ENCODE data around the gene C19orf12.
A peak's percentile ranks its signal among the peaks of the same experiment; 100 is the strongest.

The C19orf12 gene

GRCh38 chr19:29714953-29715700 lies at the start of gene C19orf12:
Gene C19orf12, minus strand, starts transcription at chr19:29715261. Its CDS starts 6,848 bp downstream, at chr19:29708413.
- peak; percentile 29 to 85 (median 74) for DNase-seq
- intact Hi-C loops (cut with DNase I): loop anchor here (2.0 to 10.0 kb wide), 3 partner anchors 20 to 108 kb away; partner anchors contain the start of genes PLEKHF1 and POP4

DNA sequence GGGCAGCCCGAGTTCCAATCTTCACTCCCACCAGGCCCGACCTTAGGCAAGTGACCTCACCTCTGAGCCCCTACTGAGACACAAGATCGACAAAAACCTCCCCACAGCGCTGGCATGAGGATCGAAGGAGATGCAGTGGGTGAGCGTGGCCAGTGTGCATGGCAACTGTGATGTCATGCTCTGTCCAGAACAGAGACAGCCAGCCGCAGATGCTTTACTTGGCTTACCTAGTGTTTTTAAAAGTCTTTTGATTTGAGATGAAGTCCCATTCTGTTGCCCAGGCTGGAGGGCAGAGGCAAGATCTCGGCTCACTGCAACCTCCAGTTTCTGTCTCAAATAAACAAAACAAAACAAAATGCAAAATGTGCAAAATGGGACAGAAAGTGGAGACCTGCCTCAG lies 49.3 kb upstream of the C19orf12 start:
- intact Hi-C loops (cut with DNase I): loop anchor here (10.0 kb wide), 1 partner anchor 110 kb away; no protein-coding TSS in a partner anchor
- no peak for DNase-seq

GRCh38 chr19:29763196-29763595 lies 48.1 kb upstream of the C19orf12 start:
- no peak for DNase-seq
- intact Hi-C loops (cut with DNase I): loop anchor here (10.0 kb wide), 1 partner anchor 112 kb away; no protein-coding TSS in a partner anchor

- peak in 3 of 42 donors; percentile 5 to 46 (median 42) for DNase-seq
- intact Hi-C loops (cut with DNase I): loop anchor here (10.0 kb wide), 1 partner anchor 113 kb away; no protein-coding TSS in a partner anchor
These were observed 46.6 kb upstream of the C19orf12 start for GRCh38 chr19:29761575-29762232.

DNA sequence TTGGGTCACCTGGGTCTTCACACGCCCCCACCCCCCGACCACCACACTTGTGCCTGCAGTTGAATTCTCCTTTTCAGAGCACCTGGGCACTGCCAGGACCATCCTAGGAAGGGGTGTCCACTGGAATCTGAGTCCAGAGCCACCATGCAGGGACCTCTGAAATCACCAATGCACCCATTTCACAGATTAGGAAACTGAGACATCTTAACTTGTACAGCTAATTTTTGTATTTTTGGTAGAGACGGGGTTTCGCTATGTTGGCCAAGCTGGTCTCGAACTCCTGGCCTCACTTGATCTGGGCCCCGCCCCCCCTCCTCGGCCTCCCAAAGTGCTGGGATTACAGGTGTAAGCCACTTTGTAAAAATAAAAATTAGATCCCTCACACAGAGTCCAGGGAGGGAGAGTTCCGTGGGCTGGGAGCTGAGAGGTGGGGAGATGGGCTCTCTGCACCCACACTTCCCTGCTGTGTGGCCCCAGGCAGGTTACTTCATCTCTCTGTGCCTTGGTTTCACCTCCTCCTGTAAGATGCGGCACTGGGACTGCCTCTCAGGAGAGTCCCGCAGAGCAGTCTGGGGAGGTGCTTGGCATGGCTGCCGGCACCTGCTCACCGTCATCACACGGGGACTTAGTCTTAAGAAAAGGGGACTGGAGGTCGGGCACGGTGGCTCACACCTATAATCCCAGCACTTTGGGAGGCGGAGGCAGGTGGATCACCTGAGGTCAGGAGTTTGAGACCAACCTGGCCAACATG lies 45.9 kb upstream of the C19orf12 start:
- DNase-seq: no peak
- intact Hi-C loops (cut with DNase I): loop anchor here (10.0 kb wide), 1 partner anchor 114 kb away; no protein-coding TSS in a partner anchor

DNA sequence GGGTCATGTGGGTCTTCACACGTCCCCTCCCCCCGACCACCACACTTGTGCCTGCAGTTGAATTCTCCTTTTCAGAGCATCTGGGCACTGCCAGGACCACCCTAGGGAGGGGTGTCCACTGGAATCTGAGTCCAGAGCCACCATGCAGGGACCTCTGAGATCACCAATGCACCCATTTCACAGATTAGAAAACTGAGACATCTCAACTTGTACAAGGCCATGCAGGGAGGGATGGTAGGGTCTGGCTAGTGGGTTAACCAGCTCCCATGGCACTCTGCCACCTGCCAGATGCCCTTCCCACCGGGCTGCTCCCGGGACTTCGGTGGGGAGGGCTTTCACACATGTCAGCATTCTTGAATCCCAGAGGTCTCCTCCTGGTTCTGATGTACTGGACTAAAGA lies 44.3 kb upstream of the C19orf12 start:
- intact Hi-C loops (cut with DNase I): no loop called here
- no peak for DNase-seq

DNA sequence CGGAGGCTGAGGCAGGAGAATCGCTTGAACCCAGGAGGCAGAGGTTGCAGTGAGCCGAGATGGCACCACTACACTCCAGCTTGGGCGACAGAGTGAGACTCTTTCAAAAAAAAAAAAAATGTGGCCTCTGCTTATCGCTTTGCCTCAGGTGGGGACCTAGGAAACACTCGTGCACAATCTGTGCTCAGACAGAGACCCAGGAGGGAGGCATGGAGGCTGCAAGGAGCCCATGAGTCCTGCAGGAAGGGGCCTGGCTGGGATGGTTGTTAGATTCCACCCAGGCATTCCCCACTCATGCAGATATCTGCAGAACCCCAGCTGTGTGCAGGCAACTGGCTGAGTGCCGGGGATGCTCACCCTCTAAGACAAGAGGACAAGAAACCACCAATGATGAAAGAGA lies 43.8 kb upstream of the C19orf12 start:
- intact Hi-C loops (cut with DNase I): no loop called here
- DNase-seq: no peak

DNA sequence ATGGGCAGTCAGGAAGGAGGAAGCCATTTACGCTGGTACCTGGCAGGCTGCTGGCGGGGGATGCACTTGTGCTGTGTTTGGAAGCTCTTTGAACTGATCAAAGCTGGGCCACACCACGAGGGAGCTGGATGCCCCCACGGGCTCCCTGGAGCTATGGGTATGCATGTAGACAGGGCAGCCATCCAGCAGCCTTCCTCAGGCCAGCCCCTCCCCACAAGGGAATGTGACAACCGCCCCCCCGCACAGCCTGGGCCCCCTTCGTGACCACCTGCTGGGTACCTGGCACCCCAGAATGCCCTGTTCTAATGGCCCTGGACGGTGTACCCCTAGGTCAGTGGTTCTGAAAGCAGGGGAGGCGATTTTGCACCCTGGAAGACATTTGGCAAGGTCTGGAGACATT lies 42.5 kb upstream of the C19orf12 start:
- intact Hi-C loops (cut with DNase I): no loop called here

GRCh38 chr19:29753934-29754305 lies 38.9 kb upstream of the C19orf12 start:
- DNase-seq: no peak
- intact Hi-C loops (cut with DNase I): no loop called here

More for the DNA sequence above, 42.5 kb upstream of the C19orf12 start:
- no peak for DNase-seq

DNA sequence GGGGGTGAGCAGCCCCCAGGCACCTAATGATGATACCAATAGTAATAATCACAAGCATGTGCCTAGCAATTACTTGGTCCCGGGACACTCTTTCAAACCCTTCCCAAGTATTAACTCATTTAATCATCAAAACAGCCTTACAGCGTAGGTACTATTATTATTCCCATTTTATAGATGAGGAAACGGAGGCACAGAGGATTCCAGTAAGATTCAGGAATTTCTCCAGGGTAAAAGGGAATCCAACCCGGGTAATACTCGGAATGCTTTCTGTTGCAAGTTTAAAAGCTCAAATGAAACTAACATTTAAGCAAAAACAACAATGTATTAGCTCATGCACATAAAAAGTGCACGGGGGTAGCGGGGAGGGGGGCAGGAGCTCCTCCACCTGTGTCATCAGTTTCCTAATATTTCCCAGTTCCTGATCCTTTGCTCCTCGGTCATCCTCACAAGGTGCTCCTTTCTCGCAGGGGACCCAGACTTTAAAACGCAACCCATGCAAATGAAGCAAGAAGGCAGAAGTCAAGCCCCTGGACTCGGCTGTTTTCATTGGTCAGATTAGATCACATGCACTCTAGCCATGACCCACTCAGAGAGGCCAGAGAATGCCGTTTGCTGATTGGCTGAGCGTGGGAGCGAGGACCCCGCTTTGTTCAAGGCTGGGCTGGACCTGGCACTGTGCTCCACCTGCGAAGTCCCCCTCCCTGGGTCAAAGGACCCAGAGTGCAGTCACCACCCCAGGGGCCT lies 38.3 kb upstream of the C19orf12 start:
- DNase-seq: no peak
- intact Hi-C loops (cut with DNase I): no loop called here

DNA sequence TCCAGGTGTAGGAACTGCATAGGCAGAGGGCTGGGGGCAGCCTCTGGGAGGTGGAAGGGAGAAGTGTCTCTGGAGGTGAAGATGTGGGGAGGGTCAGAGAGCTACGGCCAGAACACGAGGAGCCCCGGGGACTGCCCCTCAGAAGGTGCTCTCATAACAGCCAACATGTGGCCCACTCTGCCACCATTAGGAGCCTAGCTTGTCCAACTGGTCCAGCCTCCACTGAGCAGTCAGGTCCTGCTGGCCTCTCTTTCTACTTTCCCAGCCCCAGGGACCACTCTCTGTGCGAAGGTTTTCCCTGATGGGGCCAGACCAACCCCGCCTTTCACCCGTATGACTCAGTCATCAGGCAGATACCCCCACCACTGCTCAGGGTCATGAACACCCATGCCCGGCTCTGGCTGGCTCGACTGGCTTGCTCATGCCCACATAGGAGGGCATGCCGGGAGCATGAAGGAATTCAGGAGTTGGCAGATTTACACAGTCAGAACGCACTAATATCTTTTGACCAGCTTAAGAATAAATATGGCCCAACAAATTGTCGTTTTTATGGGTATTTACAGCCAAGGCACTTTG lies 37.5 kb upstream of the C19orf12 start:
- DNase-seq: no peak
- intact Hi-C loops (cut with DNase I): no loop called here

GRCh38 chr19:29751932-29752331 lies 36.9 kb upstream of the C19orf12 start:
- no peak for DNase-seq
- intact Hi-C loops (cut with DNase I): no loop called here

GRCh38 chr19:29750001-29750400 lies 34.9 kb upstream of the C19orf12 start:
- intact Hi-C loops (cut with DNase I): no loop called here

DNA sequence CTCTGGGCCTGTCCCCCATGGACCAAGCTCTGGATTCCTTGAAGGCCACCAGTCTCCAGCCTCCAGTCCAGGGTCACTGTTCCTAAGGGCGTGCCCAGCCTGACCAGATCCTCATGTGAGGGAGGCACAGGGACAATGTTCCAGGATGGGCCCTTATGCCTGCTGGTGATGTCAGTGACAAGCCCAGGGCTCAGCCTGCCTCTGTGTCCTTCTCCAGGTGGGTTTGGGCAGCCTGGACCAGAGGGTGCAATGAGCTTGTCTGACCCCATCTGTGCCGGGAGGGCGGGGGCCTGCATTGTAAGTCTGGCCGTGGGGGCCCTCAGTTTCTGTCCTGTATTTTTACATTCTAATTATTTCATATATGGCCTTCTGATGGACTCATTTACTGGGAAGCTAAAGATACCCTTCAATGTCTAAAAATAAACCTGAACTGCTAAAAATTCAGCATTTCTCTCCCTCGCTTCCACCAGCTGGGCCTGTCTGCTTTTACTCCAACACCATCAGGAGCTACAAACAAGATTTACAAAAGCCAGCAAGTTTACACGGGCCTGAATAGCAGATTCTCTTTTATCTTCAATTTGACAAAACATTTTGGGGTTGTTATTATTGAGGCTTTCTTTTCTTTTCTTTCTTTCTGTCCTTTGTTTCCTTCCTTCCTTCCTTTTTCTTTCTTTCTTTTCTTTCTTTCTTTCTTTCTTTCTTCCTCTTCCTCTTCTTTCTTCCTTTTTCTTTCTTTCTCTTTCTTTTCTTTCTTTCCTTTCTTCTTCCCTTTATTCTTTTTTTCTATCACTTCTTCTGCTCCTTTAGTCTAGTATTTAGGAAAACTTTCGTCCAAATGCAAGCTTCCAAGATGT lies 34.2 kb upstream of the C19orf12 start:
- DNase-seq: no peak
- intact Hi-C loops (cut with DNase I): no loop called here

More at GRCh38 chr19:29750001-29750400, 34.9 kb upstream of the C19orf12 start:
- DNase-seq: no peak

GRCh38 chr19:29745253-29745652 lies 30.2 kb upstream of the C19orf12 start:
- no peak for DNase-seq
- intact Hi-C loops (cut with DNase I): no loop called here

GRCh38 chr19:29743681-29744080 lies 28.6 kb upstream of the C19orf12 start:
- intact Hi-C loops (cut with DNase I): no loop called here
- no peak for DNase-seq

DNA sequence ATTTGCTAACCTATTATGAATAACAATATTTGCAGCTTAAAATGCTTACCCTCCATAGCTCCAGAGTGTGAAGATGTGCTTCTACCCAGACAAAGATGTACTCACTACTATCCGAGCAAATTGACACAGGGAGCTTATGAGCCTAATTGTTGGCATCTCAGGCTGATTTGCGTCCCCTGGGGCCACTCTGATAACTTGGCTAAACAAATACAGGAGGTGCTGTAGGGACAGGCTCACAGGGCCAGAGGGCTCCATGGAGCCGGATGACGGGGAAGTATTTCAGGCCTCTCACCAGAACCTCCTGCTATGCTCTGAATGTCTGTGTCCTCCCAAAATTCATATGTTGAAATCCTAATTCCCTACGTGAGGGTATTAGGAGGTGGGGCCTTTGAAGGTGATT lies 26.7 kb upstream of the C19orf12 start:
- intact Hi-C loops (cut with DNase I): no loop called here
- DNase-seq: no peak

- intact Hi-C loops (cut with DNase I): no loop called here
- DNase-seq: no peak
These were observed 26.2 kb upstream of the C19orf12 start for GRCh38 chr19:29741226-29741625.
